22Rv1 (cell line): ENCODE measurements around the gene FGF1.

Experiments used
- ZFX ChIP-seq: fragments of 450-650 bp; IDR thresholded peaks from 2 replicates; pipeline ENCODE4 v1.6.1; 2017; ENCODE audit warnings: antibody characterized with exemption, borderline replicate concordance
- TF ChIP-seq, protein P1 (sequence below): fragments of 450-650 bp; IDR thresholded peaks from 2 replicates; pipeline ENCODE4 v1.5.1; 2017; ENCODE audit warnings: mild to moderate bottlenecking

DNA sequence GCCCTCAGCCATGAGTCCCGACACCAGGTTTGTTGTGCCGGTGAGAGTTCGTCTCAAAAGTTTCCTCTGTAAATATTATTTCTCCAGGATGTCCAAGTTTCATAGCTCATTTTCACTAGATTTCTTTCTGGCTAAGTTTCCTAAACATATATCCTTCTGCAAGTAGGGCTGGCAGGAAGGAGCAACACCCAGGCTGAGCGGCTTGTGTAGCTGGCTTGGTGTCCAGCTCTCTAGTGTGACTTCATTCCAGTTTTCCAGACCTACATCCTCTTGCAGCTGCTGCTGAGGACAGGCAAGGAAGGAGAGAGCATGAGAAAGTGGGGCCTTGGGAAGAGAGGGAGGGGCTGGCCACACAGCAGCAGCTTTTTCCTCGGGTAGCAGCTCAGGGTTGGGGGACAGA is 80.3 kb downstream of the FGF1 start:
- TF ChIP-seq, protein P1, sequence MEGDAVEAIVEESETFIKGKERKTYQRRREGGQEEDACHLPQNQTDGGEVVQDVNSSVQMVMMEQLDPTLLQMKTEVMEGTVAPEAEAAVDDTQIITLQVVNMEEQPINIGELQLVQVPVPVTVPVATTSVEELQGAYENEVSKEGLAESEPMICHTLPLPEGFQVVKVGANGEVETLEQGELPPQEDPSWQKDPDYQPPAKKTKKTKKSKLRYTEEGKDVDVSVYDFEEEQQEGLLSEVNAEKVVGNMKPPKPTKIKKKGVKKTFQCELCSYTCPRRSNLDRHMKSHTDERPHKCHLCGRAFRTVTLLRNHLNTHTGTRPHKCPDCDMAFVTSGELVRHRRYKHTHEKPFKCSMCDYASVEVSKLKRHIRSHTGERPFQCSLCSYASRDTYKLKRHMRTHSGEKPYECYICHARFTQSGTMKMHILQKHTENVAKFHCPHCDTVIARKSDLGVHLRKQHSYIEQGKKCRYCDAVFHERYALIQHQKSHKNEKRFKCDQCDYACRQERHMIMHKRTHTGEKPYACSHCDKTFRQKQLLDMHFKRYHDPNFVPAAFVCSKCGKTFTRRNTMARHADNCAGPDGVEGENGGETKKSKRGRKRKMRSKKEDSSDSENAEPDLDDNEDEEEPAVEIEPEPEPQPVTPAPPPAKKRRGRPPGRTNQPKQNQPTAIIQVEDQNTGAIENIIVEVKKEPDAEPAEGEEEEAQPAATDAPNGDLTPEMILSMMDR, result no peak
- TF ChIP-seq ZFX, result no peak
